Gastroesophageal sphincter (tissue), 4 donors: ENCODE data around the gene PRELP. TPM values are rescaled to one million over a fixed set of nuclear protein-coding genes. Genes with fewer than 3 reads are reported as not detected.

Experiments
- ATAC-seq: fragments of 150-250 bp; one replicate; pipeline ENCODE4 v1.9.1; 2016; ENCODE audit warnings: mild to moderate bottlenecking, moderate library complexity
- H3K27ac ChIP-seq, 4 donors: fragments of 200-600 bp; sonication (generic) in 3 of 4; 1 replicate in 3 of 4; 2 replicates in 1 of 4; pipeline ENCODE4 v1.5.1; 2016 to 2019
- H3K27me3 ChIP-seq: fragments of 200-600 bp; sonication (generic); one replicate; pipeline ENCODE4 v1.5.1; 2019
- H3K36me3 ChIP-seq, 2 donors: fragments of 200-600 bp; sonication (generic); one replicate each; pipeline ENCODE4 v1.5.1; 2019; ENCODE audit warnings: control low read depth in 1 of 2
- H3K4me1 ChIP-seq, 3 donors: fragments of 200-600 bp; sonication (generic); 1 replicate in 2 of 3; 2 replicates in 1 of 3; pipeline ENCODE4 v1.5.1; 2016 to 2019; ENCODE audit warnings: control low read depth in 2 of 3
- H3K4me3 ChIP-seq, 2 donors: fragments of 200-600 bp; sonication (generic); one replicate each; pipeline ENCODE4 v1.5.1; 2019; ENCODE audit warnings: mild to moderate bottlenecking in 1 of 2, moderate library complexity in 1 of 2
- H3K9me3 ChIP-seq, 3 donors: fragments of 200-600 bp; sonication (generic); one replicate each; pipeline ENCODE4 v1.5.1; 2017 to 2019; ENCODE audit warnings: control low read depth in 2 of 3
- CTCF ChIP-seq, 4 experiments: fragments of 200-600 bp in 2 of 4; fragments of 450-650 bp in 2 of 4; sonication (generic) in 1 of 4; IDR thresholded peaks; one replicate each; pipeline ENCODE4 v1.5.1; 2017 to 2019; ENCODE audit warnings: antibody characterized with exemption in 4 of 4, mild to moderate bottlenecking in 2 of 4, moderate library complexity in 2 of 4
- EP300 ChIP-seq: sonication (generic); formaldehyde crosslinking; IDR thresholded peaks from one replicate; pipeline ENCODE4 v1.6.1; 2017; ENCODE audit warnings: antibody characterized with exemption, mild to moderate bottlenecking
- POLR2A ChIP-seq, 2 donors: fragments of 450-650 bp; IDR thresholded peaks; one replicate each; pipeline ENCODE4 v1.6.1; 2017; ENCODE audit warnings: antibody characterized with exemption in 2 of 2, mild to moderate bottlenecking in 2 of 2, moderate library complexity in 1 of 2
- POLR2AphosphoS5 ChIP-seq: sonication (generic); formaldehyde crosslinking; IDR thresholded peaks from one replicate; pipeline ENCODE4 v1.6.1; 2017; ENCODE audit warnings: antibody characterized with exemption
- WGBS, 2 donors: methylation state at CpG; one replicate each; pipeline ENCODE4 v1.1.5; 2018; ENCODE audit warnings: low coverage in 1 of 2; 5-methylcytosine and 5-hydroxymethylcytosine counted together
- total RNA-seq, 4 donors: library from RNA; depleted of rRNA; stranded (reverse); fragments of >200 nt; gene quantifications; one replicate each; pipeline ENCODE4 v1.1.0, GENCODE V29; 2016

Gene PRELP
- total RNA-seq, 4 donors from 2014 or later = 63.9 to 149 (median 66.1) TPM

GRCh38 chr1:203490607-203491006, 15.0 kb downstream of the PRELP start:
- no peak overlapping the region for H3K4me3 ChIP-seq

GRCh38 chr1:203491664-203492063, 16.1 kb downstream of the PRELP start:
- Histone ChIP-seq H3K27ac (no peak overlapping the region), H3K4me1 (peaks cover 0 to 29% (median 13%) of the 10 kb centered on the region in 3 donors)

More at GRCh38 chr1:203490607-203491006, 15.0 kb downstream of the PRELP start:
- Histone ChIP-seq H3K4me1 (peaks cover 0 to 40% (median 18%) of the 10 kb centered on the region in 3 donors), H3K27ac (peak overlapping the region in 2 of 4 donors; percentile 10 to 32), H3K9me3 (no peaks in the 10 kb centered on the region), H3K36me3 (peaks cover 0 to 26% of the 10 kb centered on the region in 2 donors), H3K27me3 (no peaks in the 10 kb centered on the region)
- ATAC-seq = no peak
- 92 to 95% methylated on average over 5 to 7 of the region's 9 CpGs for WGBS, 2 donors
- TF ChIP-seq EP300 (no peak), POLR2A (IDR thresholded peaks at IDR 0.05) (no peak), CTCF (IDR thresholded peaks at IDR 0.05) (no peak), POLR2AphosphoS5 (no peak)

GRCh38 chr1:203492082-203492747, 16.6 kb downstream of the PRELP start:
- ATAC-seq = no peak
- H3K4me1 ChIP-seq = peaks cover 0 to 24% (median 7%) of the 10 kb centered on the region in 3 donors
- H3K27me3 ChIP-seq = no peaks in the 10 kb centered on the region
- no peaks in the 10 kb centered on the region for H3K9me3 ChIP-seq
- H3K4me3 ChIP-seq = no peak overlapping the region
- TF ChIP-seq POLR2AphosphoS5 (no peak), CTCF (IDR thresholded peaks at IDR 0.05) (no peak), EP300 (no peak), POLR2A (IDR thresholded peaks at IDR 0.05) (no peak)
- WGBS, 2 donors = 25 to 29% methylated on average over 3 to 5 of the region's 8 CpGs
- no peak overlapping the region for H3K27ac ChIP-seq
- H3K36me3 ChIP-seq = peaks cover 0 to 12% of the 10 kb centered on the region in 2 donors

More at GRCh38 chr1:203491664-203492063, 16.1 kb downstream of the PRELP start:
- no peaks in the 10 kb centered on the region for H3K9me3 ChIP-seq
- no peak for TF ChIP-seq EP300
- TF ChIP-seq POLR2A (IDR thresholded peaks at IDR 0.05) = no peak
- no peak for TF ChIP-seq POLR2AphosphoS5
- no peak for TF ChIP-seq CTCF (IDR thresholded peaks at IDR 0.05)
- 47 to 49% methylated on average over 6 to 7 of the region's 9 CpGs for WGBS, 2 donors
- no peak overlapping the region for H3K4me3 ChIP-seq
- no peak for ATAC-seq
- peaks cover 0 to 15% of the 10 kb centered on the region in 2 donors for H3K36me3 ChIP-seq
- H3K27me3 ChIP-seq = no peaks in the 10 kb centered on the region

GRCh38 chr1:203492748-203493130, 17.1 kb downstream of the PRELP start:
- Histone ChIP-seq H3K27me3 (no peaks in the 10 kb centered on the region), H3K4me1 (peaks cover 0 to 19% (median 7%) of the 10 kb centered on the region in 3 donors), H3K4me3 (no peak overlapping the region), H3K9me3 (no peaks in the 10 kb centered on the region), H3K36me3 (peaks cover 0 to 12% of the 10 kb centered on the region in 2 donors), H3K27ac (no peak overlapping the region)
- TF ChIP-seq EP300 = no peak
- no peak for TF ChIP-seq CTCF (IDR thresholded peaks at IDR 0.05)
- no peak for TF ChIP-seq POLR2AphosphoS5
- TF ChIP-seq POLR2A (IDR thresholded peaks at IDR 0.05) = no peak
- ATAC-seq = no peak
- WGBS, 2 donors = 89 to 91% methylated on average over 6 of the region's 6 CpGs

GRCh38 chr1:203493901-203494300, 18.3 kb downstream of the PRELP start, which contains the start of gene OPTC:
Gene OPTC (plus strand): TSS chr1:203494153. CDS start chr1:203496006, 1,853 bp downstream.
- no peak within 1 kb of the TSS for H3K27ac ChIP-seq
- no peak within 1 kb of the TSS for H3K4me3 ChIP-seq
- H3K36me3 ChIP-seq = peaks cover 0 to 7% of the 10 kb centered on the region in 2 donors
- TF ChIP-seq POLR2AphosphoS5 (no peak), POLR2A (IDR thresholded peaks at IDR 0.05) (no peak), CTCF (IDR thresholded peaks at IDR 0.05) (no peak), EP300 (no peak)
- ATAC-seq = no peak
- no peaks in the 10 kb centered on the region for H3K9me3 ChIP-seq
- peaks cover 0 to 12% (median 4%) of the 10 kb centered on the region in 3 donors for H3K4me1 ChIP-seq
- H3K27me3 ChIP-seq = no peaks in the 10 kb centered on the region
- 91% methylated on average over 5 of the region's 5 CpGs; no CpG with 5 or more reads in 1 of the 2 donors for WGBS, 2 donors
